CD8-positive, alpha-beta memory T cell (primary cell): ENCODE measurements around the gene ATP2B2. TPM values are rescaled to one million over a fixed set of nuclear protein-coding genes. Genes with fewer than 3 reads are reported as not detected.

Source experiments
- CTCF ChIA-PET: fragments of 350-600 bp; sonication (Branson Sonifier 250); formaldehyde crosslinking; loops from one replicate; lab custom pipeline; 2021; ENCODE audit warnings: antibody characterized with exemption; lab: Charles Lee
- POLR2A ChIA-PET: fragments of 350-600 bp; sonication (Branson Sonifier 250); formaldehyde crosslinking; loops from one replicate; lab custom pipeline; 2021; ENCODE audit warnings: antibody characterized with exemption; lab: Charles Lee
- DNase-seq, 5 donors: peaks; one replicate each; pipeline versions ENCODE4 v3.0.0 to v3.0.0-alpha.2; 2020 to 2022; ENCODE audit warnings: mixed read lengths in 1 of 5
- H3K27ac ChIP-seq: one replicate; pipeline ENCODE4 v1.7.0; 2013; ENCODE audit warnings: low read depth, mild to moderate bottlenecking, low read length, moderate library complexity
- H3K27me3 ChIP-seq: 2 replicates; pipeline ENCODE4 v1.7.0; 2013; ENCODE audit warnings: low read length, mild to moderate bottlenecking; ENCODE audit not compliant: insufficient read depth, poor library complexity, severe bottlenecking
- H3K36me3 ChIP-seq: 2 replicates; pipeline ENCODE4 v1.7.0; 2013; ENCODE audit warnings: mild to moderate bottlenecking, low read length, moderate library complexity; ENCODE audit not compliant: insufficient read depth
- H3K4me1 ChIP-seq: 2 replicates; pipeline ENCODE4 v1.7.0; 2013; ENCODE audit warnings: mild to moderate bottlenecking, low read length, moderate library complexity; ENCODE audit not compliant: insufficient read depth
- H3K4me3 ChIP-seq: 2 replicates; pipeline ENCODE4 v1.7.0; 2013; ENCODE audit warnings: mild to moderate bottlenecking, low read length
- H3K9me3 ChIP-seq: 2 replicates; pipeline ENCODE4 v1.7.0; 2013; ENCODE audit warnings: mild to moderate bottlenecking, low read length
- H3K27ac Mint-ChIP-seq, 8 donors: one replicate each; pipeline ENCODE4 v1.8.0; 2020 to 2021; ENCODE audit warnings: mixed read lengths in 8 of 8, mild to moderate bottlenecking in 6 of 8, inconsistent platforms in 3 of 8, moderate library complexity in 3 of 8
- H3K27me3 Mint-ChIP-seq, 2 donors: one replicate each; pipeline ENCODE4 v1.8.0; 2020 to 2021; ENCODE audit warnings: mixed read lengths in 2 of 2, mild to moderate bottlenecking in 1 of 2, moderate library complexity in 1 of 2
- H3K36me3 Mint-ChIP-seq, 3 donors: one replicate each; pipeline ENCODE4 v1.8.0; 2020 to 2021; ENCODE audit warnings: mixed read lengths in 3 of 3, inconsistent platforms in 1 of 3, mild to moderate bottlenecking in 1 of 3
- H3K4me1 Mint-ChIP-seq, 3 donors: one replicate each; pipeline ENCODE4 v1.8.0; 2020 to 2021; ENCODE audit warnings: mixed read lengths in 3 of 3, inconsistent platforms in 1 of 3, mild to moderate bottlenecking in 1 of 3
- H3K4me3 Mint-ChIP-seq, 7 donors: one replicate each; pipeline ENCODE4 v1.8.0; 2020 to 2021; ENCODE audit warnings: mixed read lengths in 7 of 7, mild to moderate bottlenecking in 6 of 7, moderate library complexity in 4 of 7, inconsistent platforms in 2 of 7
- H3K9me3 Mint-ChIP-seq, 5 donors: one replicate each; pipeline ENCODE4 v1.8.0; 2020 to 2022; ENCODE audit warnings: mixed read lengths in 5 of 5, mild to moderate bottlenecking in 3 of 5, moderate library complexity in 2 of 5, inconsistent platforms in 1 of 5
- polyA plus RNA-seq: library from polyadenylated mRNA; unstranded; fragments of 300-500 nt; fragmentation: Illumina TruSeq; gene quantifications from one replicate; pipeline ENCODE4 v1.2.3, GENCODE V29; 2021
- total RNA-seq, 2 experiments: library from RNA; stranded (reverse); gene quantifications; one replicate each; pipeline ENCODE4 v1.2.3, GENCODE V29; 2021

The ATP2B2 gene
- total and polyA plus RNA-seq, 3 experiments from 2014 or later: not detected

GRCh38 chr3:10483686-10484345 lies 21.6 kb downstream of the ATP2B2 start:
- no peaks in the 10 kb centered on the region for H3K4me1 Mint-ChIP-seq
- no peak overlapping the region for H3K4me3 ChIP-seq
- no peaks in the 10 kb centered on the region for H3K27me3 ChIP-seq
- H3K27me3 Mint-ChIP-seq: no peaks in the 10 kb centered on the region
- ChIA-PET POLR2A (no interaction called here), CTCF (no interaction called here)
- H3K9me3 ChIP-seq: no peaks in the 10 kb centered on the region
- H3K36me3 Mint-ChIP-seq: no peaks in the 10 kb centered on the region
- H3K4me1 ChIP-seq: no peaks in the 10 kb centered on the region
- no peaks in the 10 kb centered on the region for H3K9me3 Mint-ChIP-seq
- H3K27ac ChIP-seq: no peak overlapping the region
- H3K36me3 ChIP-seq: no peaks in the 10 kb centered on the region
- no peak for DNase-seq
- no peak overlapping the region for H3K4me3 Mint-ChIP-seq
- H3K27ac Mint-ChIP-seq: no peak overlapping the region

GRCh38 chr3:10483364-10483675 lies 22.1 kb downstream of the ATP2B2 start:
- no peak overlapping the region for H3K27ac Mint-ChIP-seq
- Histone ChIP-seq H3K4me1 (no peaks in the 10 kb centered on the region), H3K36me3 (no peaks in the 10 kb centered on the region), H3K27me3 (no peaks in the 10 kb centered on the region), H3K9me3 (no peaks in the 10 kb centered on the region), H3K4me3 (no peak overlapping the region), H3K27ac (no peak overlapping the region)
- no peak overlapping the region for H3K4me3 Mint-ChIP-seq
- no peaks in the 10 kb centered on the region for H3K4me1 Mint-ChIP-seq
- ChIA-PET CTCF (no interaction called here), POLR2A (no interaction called here)
- H3K36me3 Mint-ChIP-seq: no peaks in the 10 kb centered on the region
- H3K27me3 Mint-ChIP-seq: no peaks in the 10 kb centered on the region
- no peak for DNase-seq
- H3K9me3 Mint-ChIP-seq: peaks cover 0 to 3% (median 0%) of the 10 kb centered on the region in 5 donors

- CTCF ChIA-PET: no interaction called here
- Histone ChIP-seq H3K9me3 (no peaks in the 10 kb centered on the region), H3K4me1 (no peaks in the 10 kb centered on the region), H3K27me3 (no peaks in the 10 kb centered on the region), H3K27ac (no peak overlapping the region), H3K36me3 (no peaks in the 10 kb centered on the region), H3K4me3 (no peak overlapping the region)
- no peak for DNase-seq
- Mint-ChIP-seq H3K27me3 (no peaks in the 10 kb centered on the region), H3K36me3 (no peaks in the 10 kb centered on the region), H3K4me3 (no peak overlapping the region), H3K27ac (no peak overlapping the region), H3K4me1 (no peaks in the 10 kb centered on the region), H3K9me3 (peaks cover 0 to 3% (median 0%) of the 10 kb centered on the region in 5 donors)
- POLR2A ChIA-PET: no interaction called here
Observed at GRCh38 chr3:10482631-10483363, 22.6 kb downstream of the ATP2B2 start.

- Histone ChIP-seq H3K36me3 (no peaks in the 10 kb centered on the region), H3K27ac (no peak overlapping the region), H3K9me3 (no peaks in the 10 kb centered on the region), H3K4me1 (no peaks in the 10 kb centered on the region), H3K27me3 (no peaks in the 10 kb centered on the region), H3K4me3 (no peak overlapping the region)
- Mint-ChIP-seq H3K36me3 (no peaks in the 10 kb centered on the region), H3K27me3 (no peaks in the 10 kb centered on the region), H3K4me1 (no peaks in the 10 kb centered on the region), H3K4me3 (no peak overlapping the region), H3K9me3 (peaks cover 0 to 3% (median 0%) of the 10 kb centered on the region in 5 donors), H3K27ac (no peak overlapping the region)
- ChIA-PET POLR2A (no interaction called here), CTCF (no interaction called here)
- no peak for DNase-seq
Observed at GRCh38 chr3:10480871-10481378, 24.5 kb downstream of the ATP2B2 start.

GRCh38 chr3:10479311-10479710 lies 26.1 kb downstream of the ATP2B2 start:
- Histone ChIP-seq H3K27ac (no peak overlapping the region), H3K9me3 (no peaks in the 10 kb centered on the region), H3K4me3 (no peak overlapping the region), H3K36me3 (no peaks in the 10 kb centered on the region), H3K27me3 (no peaks in the 10 kb centered on the region), H3K4me1 (no peaks in the 10 kb centered on the region)
- H3K27ac Mint-ChIP-seq: peak overlapping the region in 1 of 8 donors; percentile 10
- H3K27me3 Mint-ChIP-seq: no peaks in the 10 kb centered on the region
- ChIA-PET CTCF (no interaction called here), POLR2A (no interaction called here)
- no peaks in the 10 kb centered on the region for H3K36me3 Mint-ChIP-seq
- H3K4me3 Mint-ChIP-seq: no peak overlapping the region
- DNase-seq: no peak
- H3K4me1 Mint-ChIP-seq: no peaks in the 10 kb centered on the region
- H3K9me3 Mint-ChIP-seq: peaks cover 0 to 3% (median 0%) of the 10 kb centered on the region in 5 donors

GRCh38 chr3:10475983-10476382 lies 29.4 kb downstream of the ATP2B2 start:
- Mint-ChIP-seq H3K4me1 (peaks cover 0 to 2% (median 0%) of the 10 kb centered on the region in 3 donors), H3K27me3 (peaks cover 3 to 20% of the 10 kb centered on the region in 2 donors), H3K27ac (peak overlapping the region in 1 of 8 donors; percentile 48), H3K9me3 (peaks cover 0 to 3% (median 0%) of the 10 kb centered on the region in 5 donors), H3K36me3 (no peaks in the 10 kb centered on the region), H3K4me3 (no peak overlapping the region)
- Histone ChIP-seq H3K9me3 (no peaks in the 10 kb centered on the region), H3K27ac (no peak overlapping the region), H3K36me3 (no peaks in the 10 kb centered on the region), H3K4me3 (no peak overlapping the region), H3K27me3 (no peaks in the 10 kb centered on the region), H3K4me1 (no peaks in the 10 kb centered on the region)
- CTCF ChIA-PET: no interaction called here
- no peak for DNase-seq
- POLR2A ChIA-PET: no interaction called here

GRCh38 chr3:10474847-10475246 lies 30.5 kb downstream of the ATP2B2 start:
- H3K4me3 Mint-ChIP-seq: no peak overlapping the region
- no peak for DNase-seq
- H3K27ac Mint-ChIP-seq: peak overlapping the region in 1 of 8 donors; percentile 45
- H3K36me3 ChIP-seq: no peaks in the 10 kb centered on the region
- peaks cover 4% of the 10 kb centered on the region for H3K27me3 ChIP-seq
- no peaks in the 10 kb centered on the region for H3K36me3 Mint-ChIP-seq
- ChIA-PET CTCF (no interaction called here), POLR2A (no interaction called here)
- no peaks in the 10 kb centered on the region for H3K4me1 ChIP-seq
- peaks cover 0 to 2% (median 0%) of the 10 kb centered on the region in 3 donors for H3K4me1 Mint-ChIP-seq
- no peaks in the 10 kb centered on the region for H3K9me3 ChIP-seq
- H3K27ac ChIP-seq: no peak overlapping the region
- peaks cover 0 to 3% (median 0%) of the 10 kb centered on the region in 5 donors for H3K9me3 Mint-ChIP-seq
- H3K4me3 ChIP-seq: no peak overlapping the region
- H3K27me3 Mint-ChIP-seq: peaks cover 7 to 30% of the 10 kb centered on the region in 2 donors

GRCh38 chr3:10474275-10474646 lies 31.1 kb downstream of the ATP2B2 start:
- Mint-ChIP-seq H3K9me3 (peaks cover 0 to 3% (median under 1%) of the 10 kb centered on the region in 5 donors), H3K4me1 (peaks cover 0 to 2% (median 0%) of the 10 kb centered on the region in 3 donors), H3K36me3 (no peaks in the 10 kb centered on the region), H3K27me3 (peaks cover 13 to 36% of the 10 kb centered on the region in 2 donors), H3K4me3 (no peak overlapping the region), H3K27ac (no peak overlapping the region)
- POLR2A ChIA-PET: no interaction called here
- peaks cover 4% of the 10 kb centered on the region for H3K27me3 ChIP-seq
- H3K9me3 ChIP-seq: no peaks in the 10 kb centered on the region
- no peak for DNase-seq
- no peaks in the 10 kb centered on the region for H3K4me1 ChIP-seq
- H3K4me3 ChIP-seq: no peak overlapping the region
- CTCF ChIA-PET: no interaction called here
- no peak overlapping the region for H3K27ac ChIP-seq
- H3K36me3 ChIP-seq: no peaks in the 10 kb centered on the region
